GM12865 (cell line): ENCODE data around the gene TMPRSS9.

Source experiments
- DNase-seq: peaks from one replicate; pipeline ENCODE4 v3.0.0; 2010; ENCODE audit warnings: low read depth
- H3K4me3 ChIP-seq: 2 replicates; pipeline ENCODE4 v1.5.1; 2011; ENCODE audit warnings: mild to moderate bottlenecking, low read depth, low read length, control low read depth
- CTCF ChIP-seq: IDR thresholded peaks from 2 replicates; pipeline ENCODE4 v1.5.1; 2011; ENCODE audit warnings: low read length, control low read depth, low read depth, inconsistent platforms; ENCODE audit not compliant: insufficient read depth; ENCODE audit errors: missing control alignments

The TMPRSS9 gene

GRCh38 chr19:2375353-2376121, 15.5 kb downstream of the TMPRSS9 start:
- no peak for TF ChIP-seq CTCF

GRCh38 chr19:2376784-2377519, 16.9 kb downstream of the TMPRSS9 start:
- no peak for TF ChIP-seq CTCF
- H3K4me3 ChIP-seq: no peak overlapping the region
- DNase-seq: no peak

More at GRCh38 chr19:2375353-2376121, 15.5 kb downstream of the TMPRSS9 start:
- no peak overlapping the region for H3K4me3 ChIP-seq
- DNase-seq: peak; percentile 32

GRCh38 chr19:2380567-2380966, 20.5 kb downstream of the TMPRSS9 start:
- no peak for DNase-seq
- no peak overlapping the region for H3K4me3 ChIP-seq
- no peak for TF ChIP-seq CTCF

- no peak overlapping the region for H3K4me3 ChIP-seq
- no peak for TF ChIP-seq CTCF
- no peak for DNase-seq
Measured at GRCh38 chr19:2381148-2381820, 21.2 kb downstream of the TMPRSS9 start.

- H3K4me3 ChIP-seq: no peak overlapping the region
- DNase-seq: no peak
- TF ChIP-seq CTCF: no peak
Measured at GRCh38 chr19:2382530-2383222, 22.6 kb downstream of the TMPRSS9 start.

GRCh38 chr19:2385053-2385721, 25.1 kb downstream of the TMPRSS9 start:
- TF ChIP-seq CTCF: no peak
- DNase-seq: no peak
- no peak overlapping the region for H3K4me3 ChIP-seq
